ENCODE data around the gene ATP2B3. TPM values are rescaled to one million over a fixed set of nuclear protein-coding genes. Genes with fewer than 3 reads are reported as not detected.

Gene ATP2B3
- total and polyA plus RNA-seq, 10 of the 15 experiments (the other 5 are each of a cell fraction or from before 2014, with no cell fraction given): 0.01 TPM; not detected in 9

GRCh38 chrX:153576239-153576870 lies 58.9 kb downstream of the ATP2B3 start (continued):
- TF ChIP-seq MXI1 (IDR thresholded peaks at IDR 0.05; ENCODE audit: low read depth, low read length) (no peak), KLF5 (IDR thresholded peaks at IDR 0.05; ENCODE audit: partially characterized antibody) (no peak), RELB (IDR thresholded peaks at IDR 0.05; ENCODE audit: low read depth) (no peak), CBFB (IDR thresholded peaks at IDR 0.05; ENCODE audit: low read depth) (no peak), BCL11A (IDR thresholded peaks at IDR 0.05; ENCODE audit: low read depth, low read length) (no peak)
- TF ChIP-seq, protein P1, sequence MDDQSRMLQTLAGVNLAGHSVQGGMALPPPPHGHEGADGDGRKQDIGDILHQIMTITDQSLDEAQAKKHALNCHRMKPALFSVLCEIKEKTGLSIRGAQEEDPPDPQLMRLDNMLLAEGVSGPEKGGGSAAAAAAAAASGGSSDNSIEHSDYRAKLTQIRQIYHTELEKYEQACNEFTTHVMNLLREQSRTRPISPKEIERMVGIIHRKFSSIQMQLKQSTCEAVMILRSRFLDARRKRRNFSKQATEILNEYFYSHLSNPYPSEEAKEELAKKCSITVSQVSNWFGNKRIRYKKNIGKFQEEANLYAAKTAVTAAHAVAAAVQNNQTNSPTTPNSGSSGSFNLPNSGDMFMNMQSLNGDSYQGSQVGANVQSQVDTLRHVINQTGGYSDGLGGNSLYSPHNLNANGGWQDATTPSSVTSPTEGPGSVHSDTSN (IDR thresholded peaks at IDR 0.05; ENCODE audit: insufficient replicate concordance, low read depth, low read length): no peak

DNA sequence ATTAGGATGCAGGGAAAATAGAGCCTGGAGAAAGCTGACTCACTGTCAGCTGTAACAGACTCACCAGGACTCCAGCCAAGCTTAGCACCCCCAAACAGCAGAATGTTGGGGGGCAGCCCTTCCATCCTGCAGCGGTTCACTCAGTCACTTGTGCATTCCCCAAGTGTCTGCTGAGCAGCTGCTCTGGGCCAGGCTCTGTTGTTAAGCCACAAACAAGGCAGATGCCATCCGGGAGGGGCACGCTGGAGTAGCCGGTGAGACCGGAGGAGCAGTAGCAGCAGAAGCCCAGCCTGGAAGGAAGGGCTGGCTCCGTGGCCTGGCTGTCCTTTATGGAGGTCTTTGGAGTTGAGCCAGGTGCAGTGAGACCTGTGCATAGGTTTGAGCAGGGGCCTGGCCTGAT lies 59.5 kb downstream of the ATP2B3 start:
- H4K20me1 ChIP-seq (ENCODE audit: control insufficient read depth, insufficient read depth): no peaks in the 10 kb centered on the region
- CTCF ChIA-PET: interaction anchor here (0.8 to 1.3 kb wide), 2 partner anchors 37 to 72 kb away, joined by 3 to 4 read pairs; no protein-coding TSS in a partner anchor
- POLR2A ChIA-PET: no interaction called here
- H3K9me3 ChIP-seq (replicated peaks; ENCODE audit: control insufficient read depth, insufficient read depth, low read length): no peaks in the 10 kb centered on the region; the same call in 2 of the 3 replicates
- intact Hi-C loops (cut with micrococcal nuclease; ENCODE audit: unreplicated experiment): no loop called here
- FAIRE-seq (no peak), DNase-seq (ENCODE audit: low read depth, low spot score) (no peak), ATAC-seq (no peak)
- SMC1A ChIA-PET (ENCODE audit: uncharacterized antibody, unreplicated experiment): no interaction called here
- no peak overlapping the region for H3K9ac ChIP-seq (ENCODE audit: control insufficient read depth, insufficient read depth, low read length)
- no peak overlapping the region for H2AFZ ChIP-seq (ENCODE audit: control insufficient read depth, low read depth, low read length)
- H3K4me3 ChIP-seq: no peak overlapping the region
- no peak overlapping the region for H3K27ac ChIP-seq (ENCODE audit: control insufficient read depth, insufficient read depth)
- no peak overlapping the region for H3K4me2 ChIP-seq (ENCODE audit: control insufficient read depth, insufficient read depth)
- in situ Hi-C loops (cut with MboI): no loop called here
- no peaks in the 10 kb centered on the region for H3K27me3 ChIP-seq (replicated peaks in 1 of 2; ENCODE audit: control insufficient read depth in 2 of 2, insufficient read depth in 2 of 2, low read length in 1 of 2)
- H3K79me2 ChIP-seq (ENCODE audit: control insufficient read depth, insufficient read depth, low read length): no peaks in the 10 kb centered on the region
- no peaks in the 10 kb centered on the region for H3K4me1 ChIP-seq (ENCODE audit: control insufficient read depth, insufficient read depth, low read length)
- 26% methylated on average over 6 of the region's 6 CpGs for WGBS (ENCODE audit: insufficient coverage, insufficient replicate concordance, low lambda C conversion rate, missing lambda C conversion rate)
- RAD21 ChIA-PET (ENCODE audit: unreplicated experiment): interaction anchor here (1.0 kb wide), 1 partner anchor 13 kb away, joined by 3 read pairs; no protein-coding TSS in a partner anchor
- no peaks in the 10 kb centered on the region for H3K36me3 ChIP-seq (ENCODE audit: control insufficient read depth in 2 of 2, insufficient read depth in 2 of 2, low read length in 1 of 2)
- BruUV-seq (replicated peaks): no TSS peak
- TF ChIP-seq BACH1 (IDR thresholded peaks at IDR 0.05; ENCODE audit: borderline replicate concordance): no peak
- TF ChIP-seq TBL1XR1 (IDR thresholded peaks at IDR 0.05; ENCODE audit: low read depth, low read length): no peak
- no peak for TF ChIP-seq SMC3 (IDR thresholded peaks at IDR 0.05; ENCODE audit: borderline replicate concordance, low read length)
- TF ChIP-seq SREBF1 (IDR thresholded peaks at IDR 0.05; ENCODE audit: low read length): no peak
- TF ChIP-seq SPI1 (IDR thresholded peaks at IDR 0.05; ENCODE audit: borderline replicate concordance, insufficient read depth, low read depth, low read length): no peak
- no peak for TF ChIP-seq BCLAF1 (IDR thresholded peaks at IDR 0.05)
- no peak for TF ChIP-seq SUPT20H (IDR thresholded peaks at IDR 0.05; ENCODE audit: borderline replicate concordance, control insufficient read depth, low read depth, low read length)
- TF ChIP-seq ZNF217 (IDR thresholded peaks at IDR 0.05): no peak
- TF ChIP-seq GATAD2B (conservative IDR thresholded peaks at IDR 0.05; ENCODE audit: low read depth): no peak

All from GM12878 (cell line).